ENCODE measurements around the gene PRR7.

The PRR7 gene

DNA sequence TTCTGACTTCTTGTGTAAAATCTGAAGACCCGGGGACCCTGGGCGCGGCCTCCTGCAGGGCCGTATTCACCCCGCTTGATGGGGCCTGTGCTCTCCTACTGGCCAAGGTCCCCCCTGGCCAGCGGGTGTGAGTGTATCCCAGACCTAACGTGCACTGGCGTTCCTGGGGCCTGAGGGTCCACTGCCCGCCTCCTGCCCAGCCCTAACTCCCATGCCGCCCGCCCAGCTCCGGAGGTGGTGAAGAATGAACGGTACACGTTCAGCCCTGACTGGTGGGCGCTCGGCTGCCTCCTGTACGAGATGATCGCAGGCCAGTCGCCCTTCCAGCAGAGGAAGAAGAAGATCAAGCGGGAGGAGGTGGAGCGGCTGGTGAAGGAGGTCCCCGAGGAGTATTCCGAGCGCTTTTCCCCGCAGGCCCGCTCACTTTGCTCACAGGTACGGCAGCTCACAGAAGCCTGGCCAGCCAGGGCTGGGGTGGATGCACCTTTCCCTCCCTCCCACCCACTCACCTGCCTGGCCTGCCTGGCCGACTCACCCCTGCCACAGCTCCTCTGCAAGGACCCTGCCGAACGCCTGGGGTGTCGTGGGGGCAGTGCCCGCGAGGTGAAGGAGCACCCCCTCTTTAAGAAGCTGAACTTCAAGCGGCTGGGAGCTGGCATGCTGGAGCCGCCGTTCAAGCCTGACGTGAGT is 10.6 kb upstream of the PRR7 start:
- no peak for DNase-seq (ENCODE audit: low read depth)

DNA sequence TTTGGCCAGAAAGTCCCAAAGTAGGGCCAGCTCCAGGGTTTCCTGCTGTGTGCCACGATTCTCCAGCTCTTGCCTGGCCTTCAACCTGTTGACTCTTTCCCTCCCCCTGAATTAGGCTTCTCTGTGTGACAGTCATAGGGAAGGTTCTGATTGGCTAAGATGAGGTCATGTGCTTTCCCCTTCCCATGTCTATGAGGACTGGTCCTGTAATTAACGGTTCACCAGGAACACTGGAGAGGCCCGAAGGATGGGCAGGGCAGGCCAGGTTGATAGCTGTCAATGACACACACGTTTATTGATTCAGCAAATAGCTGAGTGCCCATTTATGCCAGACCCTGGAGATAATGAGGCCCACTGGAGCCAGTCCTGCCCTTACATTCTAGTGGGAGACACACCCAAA is 9.0 kb upstream of the PRR7 start:
- DNase-seq (ENCODE audit: low read depth) = no peak

DNA sequence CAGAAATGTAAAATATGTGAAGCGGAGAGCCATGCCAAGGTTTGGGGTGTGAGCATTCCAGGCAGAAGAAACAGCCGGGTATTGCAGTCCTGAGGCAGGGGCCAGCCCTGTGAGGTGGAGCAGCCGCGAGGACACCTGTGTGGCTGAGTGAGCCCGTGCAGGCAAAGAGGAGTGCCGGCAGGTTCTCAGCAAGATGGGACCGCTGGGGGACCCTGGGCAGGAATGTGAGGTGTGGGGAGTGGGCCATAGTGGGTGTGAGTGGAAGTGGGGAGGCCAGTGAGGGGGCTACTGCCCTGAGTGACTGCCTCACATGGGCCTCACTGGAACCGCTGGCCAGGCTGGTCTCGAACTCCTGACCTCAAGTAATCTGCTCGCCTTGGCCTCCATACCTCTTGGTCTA is 8.1 kb upstream of the PRR7 start:
- DNase-seq (ENCODE audit: low read depth) = no peak

DNA sequence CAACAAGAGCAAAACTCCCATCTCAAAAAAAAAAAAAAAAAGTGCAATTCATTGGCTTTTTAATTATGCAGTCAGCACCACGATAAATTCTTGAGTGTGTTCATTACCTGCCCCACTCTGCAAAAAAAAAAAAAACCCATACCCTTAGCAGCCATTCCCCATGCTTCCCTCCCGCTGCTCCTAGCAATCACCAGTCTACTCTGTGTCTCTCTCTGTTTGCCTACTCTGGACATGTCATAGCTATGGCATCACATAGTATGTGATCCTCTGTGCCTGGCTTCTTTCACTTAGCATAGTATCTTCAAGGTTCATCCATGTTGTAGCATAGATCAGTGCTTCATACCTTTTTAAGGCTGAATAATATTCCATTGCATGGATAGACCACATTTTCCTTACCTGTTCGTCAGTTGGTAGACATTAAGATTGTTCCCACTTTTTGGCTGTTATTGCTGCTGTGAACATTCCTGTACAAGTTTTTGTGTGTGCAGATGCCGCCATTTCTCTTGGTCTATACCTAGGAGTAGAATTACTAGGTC is 7.0 kb upstream of the PRR7 start:
- DNase-seq (ENCODE audit: low read depth) = no peak

DNA sequence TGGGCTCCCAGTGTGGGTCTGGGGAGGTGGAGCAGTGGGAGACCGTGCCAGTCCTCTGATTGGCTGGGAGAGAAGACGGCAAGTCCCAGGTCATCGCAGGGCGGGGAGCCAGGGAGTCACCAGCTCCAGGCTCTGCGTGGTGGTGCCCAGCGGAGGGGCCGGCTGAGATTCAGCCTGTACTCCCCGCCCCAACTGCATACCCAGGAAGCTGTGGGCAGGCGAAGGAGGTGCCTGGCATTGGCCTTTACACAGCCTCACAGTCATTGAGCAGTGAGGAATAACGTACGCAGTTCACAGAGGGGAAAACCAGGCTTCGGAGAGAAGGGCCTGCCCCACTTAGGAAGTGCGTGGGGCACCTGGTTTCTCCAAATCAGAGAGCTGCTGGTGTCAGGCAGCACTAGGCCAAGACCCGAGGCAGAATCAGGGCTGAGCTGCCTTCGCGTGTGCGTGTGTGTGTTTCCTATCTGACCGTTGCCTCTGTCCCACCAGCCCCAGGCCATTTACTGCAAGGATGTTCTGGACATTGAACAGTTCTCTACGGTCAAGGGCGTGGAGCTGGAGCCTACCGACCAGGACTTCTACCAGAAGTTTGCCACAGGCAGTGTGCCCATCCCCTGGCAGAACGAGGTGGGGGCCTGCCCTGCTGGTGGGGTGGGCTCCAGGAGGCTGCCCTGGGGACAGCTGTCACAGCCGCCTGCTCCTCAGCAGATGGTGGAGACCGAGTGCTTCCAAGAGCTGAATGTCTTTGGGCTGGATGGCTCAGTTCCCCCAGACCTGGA is 6.2 kb upstream of the PRR7 start:
- no peak for DNase-seq (ENCODE audit: low read depth)

DNA sequence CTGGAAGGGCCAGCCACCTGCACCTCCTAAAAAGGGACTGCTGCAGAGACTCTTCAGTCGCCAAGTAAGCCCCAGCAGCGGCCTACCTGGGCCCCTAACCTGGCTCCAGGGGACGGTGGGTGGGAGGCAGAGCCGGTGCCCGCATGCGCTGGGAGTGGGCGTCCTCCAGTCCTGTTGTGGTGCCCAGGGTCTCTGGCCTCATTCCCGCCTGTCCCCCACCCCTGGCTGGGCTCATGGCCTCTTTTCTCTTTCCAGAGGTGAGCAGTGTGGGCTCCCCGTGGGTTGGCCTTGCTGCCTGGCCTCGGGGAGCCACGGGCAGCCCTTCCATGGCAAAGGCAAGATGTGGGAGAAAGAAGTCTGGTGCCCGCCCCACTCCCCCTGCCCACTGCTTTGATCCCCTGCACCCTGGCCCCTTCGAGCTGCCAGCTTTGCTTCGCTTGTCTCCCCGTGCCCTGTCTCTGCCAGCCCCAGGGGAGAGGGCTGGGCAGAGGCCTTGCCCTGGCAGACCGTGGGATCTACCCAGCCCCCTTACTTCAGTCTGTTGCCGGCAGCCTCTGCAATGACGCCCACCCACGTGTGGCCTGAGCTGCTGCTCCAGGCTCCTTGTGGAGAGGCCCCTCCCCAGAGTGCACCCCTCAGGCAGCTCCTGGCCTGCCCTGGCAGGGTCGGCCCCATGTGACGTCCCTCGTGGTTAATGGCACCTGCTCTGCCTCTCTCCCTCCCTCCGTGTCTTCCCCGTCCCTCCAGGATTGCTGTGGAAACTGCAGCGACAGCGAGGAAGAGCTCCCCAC is 5.4 kb upstream of the PRR7 start:
- DNase-seq (ENCODE audit: low read depth) = no peak

DNA sequence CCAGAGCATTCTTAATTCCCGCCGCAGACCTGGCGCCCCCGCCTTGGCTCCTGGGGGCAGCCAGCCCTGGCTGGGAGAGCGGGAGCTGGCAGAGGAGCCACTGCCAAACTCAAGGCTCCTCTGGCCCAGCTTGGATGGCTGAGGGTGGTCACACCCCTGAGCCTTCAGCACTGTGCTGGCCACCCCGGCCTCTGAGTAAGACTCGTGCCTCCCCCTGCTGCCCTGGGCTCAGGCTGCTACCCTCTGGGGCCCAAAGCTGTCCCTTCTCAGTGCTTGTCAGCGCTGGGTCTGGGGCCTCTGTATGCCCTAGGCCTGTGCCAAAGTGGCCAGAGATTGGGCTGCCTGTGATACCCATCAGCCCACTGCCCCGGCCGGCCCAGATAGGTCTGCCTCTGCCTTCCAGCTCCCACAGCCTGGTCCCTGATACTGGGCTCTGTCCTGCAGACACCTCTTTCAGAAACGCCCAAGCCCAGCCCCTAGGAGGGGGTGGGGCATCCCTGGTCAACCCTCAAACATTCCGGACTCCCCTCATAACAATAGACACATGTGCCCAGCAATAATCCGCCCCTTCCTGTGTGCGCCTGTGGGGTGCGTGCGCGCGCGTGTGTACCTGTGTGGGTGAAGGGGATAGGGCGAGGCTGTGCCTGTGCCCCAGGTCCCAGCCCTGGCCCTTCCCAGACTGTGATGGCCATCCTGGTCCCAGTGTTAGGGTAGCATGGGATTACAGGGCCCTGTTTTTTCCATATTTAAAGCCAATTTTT is 4.4 kb upstream of the PRR7 start:
- DNase-seq (ENCODE audit: low read depth) = no peak

DNA sequence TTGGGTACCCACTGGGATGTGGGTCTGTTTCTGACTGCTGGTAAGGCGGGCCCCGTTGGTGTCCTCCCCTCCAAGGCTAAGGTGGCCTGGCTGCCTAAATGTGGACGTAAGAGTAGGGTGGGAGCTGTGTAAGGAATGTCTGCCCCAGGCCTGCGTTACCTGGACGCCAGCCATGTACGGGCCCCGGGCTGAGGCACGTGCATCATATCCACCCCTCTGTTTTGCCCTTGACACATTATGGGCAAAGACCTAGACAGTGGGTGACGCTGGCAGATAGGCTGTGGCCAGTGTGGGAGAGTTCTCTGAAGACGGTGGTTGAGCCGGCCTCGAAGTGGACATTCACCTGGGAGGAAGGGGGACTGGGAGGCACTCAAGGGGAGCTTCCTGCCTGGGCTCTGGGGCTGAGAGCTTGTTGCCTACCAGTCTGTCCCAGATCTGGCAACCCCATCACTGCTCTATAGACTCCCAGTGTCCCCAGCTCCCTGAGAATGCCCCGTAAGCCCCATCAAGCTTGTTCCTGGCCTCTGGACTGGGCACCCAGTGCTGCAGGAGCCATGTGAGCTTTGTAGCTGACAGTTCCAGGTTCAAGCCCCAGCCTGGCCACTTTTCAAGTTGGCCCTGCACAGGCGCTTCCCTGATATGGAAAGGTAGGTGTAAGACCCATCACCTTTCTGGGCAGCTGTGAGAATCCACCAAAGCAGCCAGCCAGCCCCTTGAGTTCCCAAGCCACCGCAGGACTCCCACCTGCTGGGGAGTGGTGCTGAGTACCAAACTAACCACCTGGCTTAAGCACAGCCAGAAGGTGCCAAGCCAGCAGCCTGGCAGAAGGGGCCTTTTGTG is 3.2 kb upstream of the PRR7 start:
- DNase-seq (ENCODE audit: low read depth) = no peak

DNA sequence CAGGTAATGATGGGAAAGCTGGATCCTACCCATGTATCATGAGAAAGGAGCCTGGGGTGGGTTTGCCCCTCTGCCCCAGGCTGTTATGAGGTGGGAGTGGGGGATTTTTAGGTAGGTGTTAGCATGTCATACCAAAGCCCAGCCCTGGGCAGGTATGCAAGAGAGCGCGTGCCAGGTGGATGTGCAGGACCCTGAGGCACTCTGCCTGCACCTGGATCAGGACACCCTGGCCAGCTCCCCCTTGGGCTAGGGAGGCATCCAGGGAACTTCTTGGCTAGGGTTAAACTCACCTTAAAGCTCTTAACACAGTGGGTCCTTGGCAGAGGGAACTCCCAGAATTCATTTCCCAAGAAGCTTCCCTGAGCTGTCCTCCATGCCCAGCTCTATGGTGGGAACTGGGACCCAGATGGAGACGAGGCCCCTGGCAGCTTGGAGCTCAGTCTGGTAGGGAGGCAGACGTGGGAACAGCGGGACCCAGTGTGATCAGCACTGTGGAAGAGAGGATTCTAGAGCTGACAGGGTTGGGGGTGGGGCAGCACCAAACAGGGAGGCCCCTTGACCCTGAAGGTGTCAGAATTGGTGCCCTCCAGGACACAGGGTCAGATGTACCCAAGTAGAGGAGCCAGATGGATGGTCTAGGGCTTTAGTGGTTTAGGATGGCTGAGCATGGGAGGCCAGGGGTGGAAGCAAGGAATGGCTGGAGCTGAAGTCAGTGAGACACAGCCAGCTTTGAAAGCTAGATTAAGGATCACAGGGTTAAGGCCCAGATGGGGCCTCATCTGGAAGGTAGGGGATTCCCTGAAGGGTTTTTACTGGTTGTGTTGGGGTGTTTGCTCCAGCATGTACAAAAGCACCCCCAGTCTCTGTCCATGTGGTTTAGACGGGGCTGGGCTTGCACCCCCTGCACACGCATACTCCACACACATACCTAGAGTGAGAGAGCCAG is 2.2 kb upstream of the PRR7 start:
- no peak for DNase-seq (ENCODE audit: low read depth)

DNA sequence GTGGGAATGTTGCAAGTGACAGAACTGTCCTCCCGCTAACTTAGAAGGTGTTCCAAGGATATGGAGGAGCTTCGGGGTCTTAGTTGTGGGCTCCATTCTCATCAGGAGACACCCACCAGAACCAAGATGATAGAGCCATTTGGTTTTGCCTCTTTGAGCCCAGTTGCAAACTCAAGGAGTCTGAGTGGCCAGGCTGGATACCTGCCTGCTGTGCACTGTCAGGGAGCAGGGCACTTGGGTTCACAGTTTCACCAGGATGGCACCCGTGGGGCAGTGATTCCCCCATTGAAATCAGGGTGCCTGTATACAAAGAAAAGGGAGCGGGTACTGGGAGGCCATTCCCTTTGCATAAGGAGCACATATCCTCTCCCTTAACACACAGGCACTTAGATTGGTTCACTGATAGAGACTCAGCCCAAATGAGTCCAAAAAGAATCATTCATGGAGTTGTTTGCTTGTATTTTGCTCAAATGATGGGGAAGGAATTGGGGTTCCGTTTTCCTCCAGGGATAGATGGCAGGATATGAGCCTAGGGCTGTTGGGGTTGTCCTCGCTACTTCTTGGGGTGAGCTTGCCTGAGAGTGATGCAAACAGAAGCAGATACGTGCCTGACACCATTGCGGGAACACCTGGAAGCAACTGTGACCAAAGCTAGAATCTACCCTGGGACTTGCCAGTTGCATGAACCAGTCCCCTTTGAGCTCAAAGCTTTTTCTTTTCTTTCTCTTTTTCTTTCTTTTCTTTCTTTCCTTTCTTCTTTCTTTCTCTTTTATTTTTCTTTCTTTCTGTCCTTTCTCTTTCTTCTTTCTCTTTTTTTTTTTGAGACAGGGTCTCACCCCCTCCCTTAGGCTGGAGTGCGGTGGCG is 1.3 kb upstream of the PRR7 start:
- DNase-seq (ENCODE audit: low read depth) = no peak

DNA sequence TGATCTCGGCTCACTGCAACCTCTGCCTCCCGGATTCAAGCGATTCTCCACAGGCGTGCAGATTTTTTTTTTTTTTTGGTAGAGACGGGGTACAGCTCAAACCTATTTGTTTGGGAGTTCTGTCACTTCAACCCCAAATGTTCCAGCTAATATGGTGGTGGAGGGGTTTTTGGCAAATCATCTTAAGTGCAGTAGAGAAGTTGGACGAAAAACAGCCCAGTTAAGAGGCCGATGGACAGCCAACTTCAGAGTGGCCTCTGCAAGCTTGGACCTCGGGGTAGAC is 756 bp upstream of the PRR7 start:
- no peak for DNase-seq (ENCODE audit: low read depth)

DNA sequence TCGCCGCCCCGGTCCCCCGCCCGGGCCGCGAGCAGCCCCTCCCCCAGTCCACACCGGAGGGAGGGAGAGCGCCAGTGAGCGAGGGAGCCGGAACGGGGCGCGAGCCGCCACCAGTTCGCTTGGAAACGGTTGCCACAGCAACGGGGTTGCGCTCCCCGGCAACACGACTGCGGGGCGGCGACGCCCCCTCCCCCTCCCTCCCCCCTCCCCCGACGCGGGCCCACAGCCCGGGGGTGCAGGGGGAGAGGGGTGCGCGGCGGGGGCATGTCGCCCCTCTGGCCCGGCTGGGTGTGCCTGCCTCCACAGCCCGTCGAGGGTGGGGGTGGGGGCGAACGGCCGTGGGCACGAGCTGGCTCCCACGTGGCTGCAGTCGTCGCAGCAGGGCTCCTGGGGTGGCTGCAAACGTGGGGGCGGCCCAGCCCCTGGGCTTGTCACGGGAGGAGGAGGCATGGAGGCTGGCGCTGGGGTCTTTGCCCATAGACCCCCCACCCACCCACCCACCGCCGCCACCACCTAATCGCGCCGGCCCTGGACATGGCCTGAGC is 524 bp downstream of the PRR7 start:
- DNase-seq (ENCODE audit: low read depth) = no peak

DNA sequence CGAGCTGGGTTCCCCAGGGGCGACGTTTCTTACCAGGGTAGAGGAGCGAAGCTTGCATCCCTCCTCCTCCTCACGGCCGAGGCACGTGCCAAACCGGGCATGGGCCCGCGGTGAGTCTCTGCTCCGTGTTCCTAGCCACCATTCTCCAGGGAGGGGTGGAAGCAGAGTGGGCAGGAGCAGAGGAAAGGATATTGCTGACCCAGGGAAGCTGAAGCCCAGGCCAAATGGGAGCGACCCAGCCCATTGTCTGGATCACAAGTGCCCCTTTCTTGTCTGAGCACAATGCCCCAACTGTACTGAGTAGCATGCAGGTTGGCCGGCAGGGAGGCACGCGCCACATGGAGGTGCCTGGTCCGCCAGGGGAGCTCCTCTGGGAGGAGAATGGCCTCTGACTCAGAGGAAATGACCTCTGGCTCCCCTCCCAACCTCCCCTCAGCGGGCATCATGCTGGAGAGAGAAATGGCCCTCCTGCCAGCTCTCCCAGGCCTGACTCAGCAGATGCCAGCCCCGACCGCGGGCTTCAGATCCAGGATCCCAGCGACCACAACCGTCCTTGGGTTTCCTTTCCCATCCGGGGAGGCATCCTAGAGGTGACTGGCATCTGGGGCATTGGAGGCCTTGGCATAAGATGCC is 1.1 kb downstream of the PRR7 start:
- no peak for DNase-seq (ENCODE audit: low read depth)

DNA sequence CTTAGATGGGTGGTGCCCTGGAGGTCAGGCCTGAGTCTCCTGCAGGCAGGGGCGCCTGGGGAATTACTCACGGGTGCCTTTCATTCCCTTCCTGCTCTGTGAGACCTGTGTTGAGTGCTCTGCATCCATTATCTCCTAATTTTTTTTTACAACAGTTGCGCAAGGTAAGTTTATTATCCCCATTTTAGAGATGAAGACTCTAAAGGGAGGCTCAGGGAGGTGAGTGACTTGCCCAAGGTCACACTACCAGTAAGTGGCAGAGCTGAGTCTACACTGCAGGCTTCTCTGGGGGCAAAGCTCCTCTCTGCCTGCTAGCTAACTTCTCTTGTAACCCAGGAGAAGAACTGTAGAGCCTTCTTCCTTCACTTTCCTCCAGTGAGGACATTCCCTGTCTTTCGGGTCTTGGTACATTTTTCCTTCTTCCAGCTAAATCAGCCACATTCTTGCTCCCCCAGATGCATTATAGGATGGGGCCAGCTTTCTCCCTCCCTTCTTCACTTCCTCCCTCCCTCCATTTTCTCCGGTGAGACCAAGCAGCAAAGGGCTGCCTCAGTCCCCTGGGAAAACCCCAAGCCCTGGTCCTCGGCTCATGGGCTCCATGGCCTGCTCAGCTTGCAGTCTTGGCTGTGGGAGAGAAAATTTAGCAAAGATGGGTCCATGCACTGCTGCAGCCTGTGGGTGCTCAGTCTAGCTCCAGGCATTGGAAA is 1.8 kb downstream of the PRR7 start:
- DNase-seq (ENCODE audit: low read depth) = no peak

DNA sequence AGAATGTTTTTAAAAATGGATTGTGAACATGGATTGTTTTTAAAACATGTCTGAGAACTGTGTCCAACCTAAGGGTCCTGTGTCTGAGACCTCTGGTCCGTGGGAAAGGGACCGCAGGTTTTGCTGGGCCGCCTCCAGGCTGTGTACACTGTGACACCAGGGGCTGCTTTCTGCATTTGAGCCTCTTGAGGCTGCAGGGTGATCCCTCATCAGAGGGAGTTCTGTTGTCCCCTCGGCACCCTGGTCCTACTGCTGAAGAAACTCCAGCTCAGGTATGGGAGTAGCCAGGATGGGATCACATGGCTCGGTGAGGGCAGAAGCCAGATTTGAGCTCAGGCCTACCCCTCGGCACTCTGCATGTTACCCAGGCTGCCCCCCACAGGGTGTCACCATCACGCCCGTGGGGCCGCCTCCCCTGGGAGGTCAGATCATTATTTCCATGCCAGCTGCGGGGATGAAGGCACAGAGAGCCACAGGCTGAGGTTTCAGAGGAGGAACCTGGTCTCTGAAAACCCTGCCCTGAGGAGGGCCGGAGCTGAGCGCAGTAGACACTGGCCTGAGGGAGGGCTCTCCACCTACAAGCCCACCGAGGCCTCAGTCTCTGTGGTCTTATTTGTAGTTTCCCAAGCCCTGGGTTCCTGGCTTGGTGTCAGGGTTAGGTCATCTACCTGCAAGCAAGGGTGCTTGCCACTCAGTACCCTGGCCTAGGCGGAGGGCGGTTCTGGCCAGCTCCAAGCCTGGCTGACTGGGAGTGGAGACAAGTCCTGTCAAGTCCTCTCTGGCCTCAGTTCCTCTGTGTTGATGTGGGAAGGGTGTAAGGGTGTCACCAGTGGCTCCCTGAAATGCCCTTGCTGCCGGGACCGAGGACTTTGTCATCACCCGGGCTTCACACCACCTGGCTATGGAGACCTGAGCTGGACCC is 2.8 kb downstream of the PRR7 start:
- no peak for DNase-seq (ENCODE audit: low read depth)

DNA sequence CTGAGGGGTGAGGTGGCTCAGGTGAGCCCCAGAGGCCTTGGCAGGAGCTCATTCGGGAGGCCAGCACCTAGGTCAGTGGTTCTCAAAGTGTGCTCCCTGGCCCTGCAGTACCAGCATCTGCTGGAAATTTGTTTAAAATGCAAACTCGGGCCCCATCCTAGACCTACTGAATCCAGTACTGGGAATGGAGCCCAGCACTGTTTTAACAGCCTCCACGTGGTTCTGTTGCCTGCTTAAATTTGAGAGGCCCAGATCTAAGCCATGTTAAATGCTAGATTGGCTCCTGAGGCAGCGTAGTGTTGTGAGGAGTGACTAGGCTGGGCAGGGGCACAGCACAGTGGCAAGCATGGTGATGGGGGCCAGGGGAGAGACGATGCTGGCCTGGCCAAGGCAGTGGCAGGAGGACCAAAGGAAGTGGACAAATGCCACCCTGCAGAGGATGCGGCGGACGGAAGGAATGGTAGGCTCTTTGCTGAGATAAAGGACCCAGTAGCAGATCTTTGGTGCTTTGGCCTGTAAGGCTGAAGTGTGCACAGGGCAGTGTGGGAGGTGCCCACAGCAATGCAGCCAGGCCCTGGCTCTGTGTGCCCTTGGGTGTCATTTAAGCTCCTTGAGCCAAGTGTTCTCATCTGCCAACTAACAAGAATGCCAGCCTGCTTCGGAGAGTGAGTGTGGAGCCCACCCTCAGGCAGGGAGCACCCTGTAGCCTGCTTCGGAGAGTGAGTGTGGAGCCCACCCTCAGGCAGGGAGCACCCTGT is 4.2 kb downstream of the PRR7 start:
- DNase-seq (ENCODE audit: low read depth) = no peak

Measured in non-pigmented ciliary epithelial cell (primary cell).